ENCODE results near the gene MMEL1. TPM values are rescaled to one million over a fixed set of nuclear protein-coding genes. Genes with fewer than 3 reads are reported as not detected.
"Not testable (repeated sequence)": the region's sequence is repeated elsewhere in the genome, so short reads cannot be mapped to it uniquely, and the experiment has no call there.

Gene MMEL1
- total RNA-seq, 1 donor from 2014 or later = not detected

GRCh38 chr1:2630498-2631135, 2.2 kb downstream of the MMEL1 start:
- DNase-seq = no peak
- ATAC-seq = no peak
- intact Hi-C loops (cut with micrococcal nuclease) = no loop called here

- DNase-seq = no peak
- ATAC-seq = no peak
- intact Hi-C loops (cut with micrococcal nuclease) = no loop called here
Observed at GRCh38 chr1:2629627-2630497, 3.0 kb downstream of the MMEL1 start.

- DNase-seq = no peak
- no peak for ATAC-seq
- intact Hi-C loops (cut with micrococcal nuclease) = no loop called here
Observed at GRCh38 chr1:2628933-2629626, 3.7 kb downstream of the MMEL1 start.

- DNase-seq = no peak
- intact Hi-C loops (cut with micrococcal nuclease) = no loop called here
- ATAC-seq = no peak
Observed at GRCh38 chr1:2628191-2628932, 4.5 kb downstream of the MMEL1 start.

GRCh38 chr1:2627746-2628145, 5.1 kb downstream of the MMEL1 start:
- intact Hi-C loops (cut with micrococcal nuclease) = no loop called here
- no peak for DNase-seq

GRCh38 chr1:2625748-2626147, 7.1 kb downstream of the MMEL1 start:
- DNase-seq; ATAC-seq; intact Hi-C loops (cut with micrococcal nuclease): not testable (repeated sequence)

More at GRCh38 chr1:2627746-2628145, 5.1 kb downstream of the MMEL1 start:
- no peak for ATAC-seq

- intact Hi-C loops (cut with micrococcal nuclease) = no loop called here
- DNase-seq = peak; percentile 7
- no peak for ATAC-seq
Observed at GRCh38 chr1:2625311-2625710, 7.5 kb downstream of the MMEL1 start.

- ATAC-seq = no peak
- DNase-seq = peak; percentile 15
- intact Hi-C loops (cut with micrococcal nuclease) = no loop called here
Observed at GRCh38 chr1:2624735-2625300, 8.0 kb downstream of the MMEL1 start.

- no peak for ATAC-seq
- intact Hi-C loops (cut with micrococcal nuclease) = no loop called here
- DNase-seq = peak; percentile 13
Observed at GRCh38 chr1:2623571-2624337, 9.1 kb downstream of the MMEL1 start.

- no peak for ATAC-seq
- intact Hi-C loops (cut with micrococcal nuclease) = no loop called here
- no peak for DNase-seq
Observed at GRCh38 chr1:2617971-2618470, 14.8 kb downstream of the MMEL1 start.

GRCh38 chr1:2614145-2614544, 18.7 kb downstream of the MMEL1 start:
- ATAC-seq (no peak), DNase-seq (no peak)
- intact Hi-C loops (cut with micrococcal nuclease) = no loop called here

- intact Hi-C loops (cut with micrococcal nuclease) = no loop called here
- ATAC-seq = no peak
- DNase-seq = no peak
Observed at GRCh38 chr1:2612591-2613365, 20.0 kb downstream of the MMEL1 start.

GRCh38 chr1:2611621-2612437, 21.0 kb downstream of the MMEL1 start:
- intact Hi-C loops (cut with micrococcal nuclease) = no loop called here
- ATAC-seq = no peak
- DNase-seq = peak; percentile 18

GRCh38 chr1:2611031-2611501, 21.8 kb downstream of the MMEL1 start:
- intact Hi-C loops (cut with micrococcal nuclease) = no loop called here
- DNase-seq (peak; percentile 32), ATAC-seq (no peak)

GRCh38 chr1:2610036-2610959, 22.5 kb downstream of the MMEL1 start:
- ATAC-seq (no peak), DNase-seq (peak; percentile 23)
- intact Hi-C loops (cut with micrococcal nuclease) = no loop called here
